Lung microvascular endothelial cell (primary cell): ENCODE data around the gene CASKIN2. TPM values are rescaled to one million over a fixed set of nuclear protein-coding genes. Genes with fewer than 3 reads are reported as not detected.
"Not testable (repeated sequence)": the region's sequence is repeated elsewhere in the genome, so short reads cannot be mapped to it uniquely, and the experiment has no call there.

Experiments used
- DNase-seq, 2 donors: peaks; one replicate each; pipeline versions ENCODE4 v3.0.0 to v3.0.0-alpha.2; 2010; ENCODE audit warnings: low read depth in 2 of 2
- total RNA-seq: library from RNA; depleted of rRNA; stranded (reverse); fragments of >200 nt; gene quantifications from 2 replicates; pipeline ENCODE4 v1.2.1, GENCODE V29; 2014

Gene CASKIN2
- total RNA-seq, 1 donor from 2014 or later: 11.5 TPM

DNA sequence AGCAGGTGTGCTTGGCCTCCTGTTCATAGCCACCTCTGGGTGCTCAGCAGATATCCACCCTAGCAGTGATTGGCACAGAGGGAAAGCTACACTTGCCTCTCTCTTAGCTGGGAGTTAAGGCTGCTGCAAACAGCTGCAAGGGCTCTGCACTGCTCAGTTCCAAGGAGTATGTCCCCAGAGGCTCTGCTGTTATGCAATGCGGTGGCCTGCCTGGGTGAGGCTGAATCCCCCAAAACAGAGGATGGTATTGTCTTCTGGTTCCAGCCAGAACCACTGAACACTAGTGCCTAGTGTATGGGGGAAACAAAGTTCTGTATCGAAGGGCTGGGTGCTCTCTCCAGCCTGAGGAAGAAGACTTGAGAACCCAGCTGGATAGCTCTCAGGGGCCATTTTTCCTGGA, 42.1 kb downstream of the CASKIN2 start:
- DNase-seq: no peak

GRCh38 chr17:75472119-75472518, 43.2 kb downstream of the CASKIN2 start:
- no peak for DNase-seq

GRCh38 chr17:75471207-75471606, 44.1 kb downstream of the CASKIN2 start:
- DNase-seq: no peak

DNA sequence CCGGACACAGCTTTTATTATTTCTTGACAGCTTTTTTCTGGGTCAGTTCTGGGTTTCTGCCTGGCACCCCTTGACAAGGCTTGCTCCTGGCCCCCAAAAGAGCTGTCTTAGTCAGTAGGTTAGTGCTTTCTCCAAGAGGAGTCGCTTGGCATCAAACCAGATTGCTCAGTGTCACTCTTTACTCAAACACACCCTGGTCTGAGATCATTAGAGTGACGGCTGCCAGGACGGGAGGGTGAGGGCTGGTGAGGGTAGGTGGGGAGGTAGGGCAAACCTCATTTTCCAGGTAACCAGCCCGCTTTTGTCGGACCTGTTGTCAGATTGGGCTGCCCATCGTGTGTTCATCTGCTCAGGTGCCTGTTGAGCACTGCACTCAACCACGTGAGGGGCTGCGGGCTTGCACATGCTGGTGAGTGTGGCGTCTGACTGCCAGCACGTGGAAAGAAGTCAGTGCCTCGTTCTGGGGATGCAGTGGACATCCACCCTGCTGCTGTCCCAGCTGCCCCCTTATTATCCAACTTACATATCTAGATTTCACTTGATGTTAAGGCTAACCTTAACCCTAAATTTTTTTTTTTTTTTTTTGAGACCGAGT, 46.5 kb downstream of the CASKIN2 start:
- no peak for DNase-seq

GRCh38 chr17:75468291-75468754, 47.0 kb downstream of the CASKIN2 start:
- no peak for DNase-seq

GRCh38 chr17:75465039-75465438, 50.3 kb downstream of the CASKIN2 start:
- DNase-seq: no peak

- no peak for DNase-seq
Measured at GRCh38 chr17:75463603-75464002, 51.7 kb downstream of the CASKIN2 start.

- no peak for DNase-seq
Measured at GRCh38 chr17:75460295-75460694, 55.0 kb downstream of the CASKIN2 start.

DNA sequence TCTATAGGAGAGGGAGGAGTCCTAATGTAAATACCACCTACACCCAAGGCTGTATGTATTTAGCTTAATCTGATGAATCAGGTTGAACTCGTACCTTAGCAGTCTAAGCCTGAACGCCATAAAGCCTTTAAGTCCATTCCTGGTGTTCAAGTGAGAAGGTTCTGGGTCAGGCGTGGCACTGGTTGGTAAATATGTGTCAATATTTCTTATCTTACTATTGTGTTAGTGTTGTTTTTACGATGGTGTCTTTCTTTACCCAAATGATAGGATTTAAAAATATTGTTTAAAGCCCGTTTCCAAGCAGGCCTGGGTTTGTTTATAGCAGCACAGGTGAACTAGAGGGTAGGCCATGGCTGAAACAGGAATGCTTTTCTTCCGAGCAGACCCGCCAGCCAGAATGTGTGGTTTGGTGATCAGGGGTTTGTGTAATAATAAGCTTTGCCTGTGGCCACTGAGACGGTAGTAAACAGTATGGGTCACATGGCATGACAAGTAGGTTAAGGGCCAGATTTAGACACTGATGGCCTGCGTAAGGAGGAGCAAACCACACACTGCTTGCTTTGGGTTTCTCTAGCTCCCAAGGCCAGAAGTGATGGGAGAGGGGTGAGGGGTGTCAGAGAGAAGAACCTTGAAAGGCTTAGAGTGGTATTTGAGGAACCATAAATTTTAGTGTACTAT, 55.6 kb downstream of the CASKIN2 start:
- DNase-seq: no peak

DNA sequence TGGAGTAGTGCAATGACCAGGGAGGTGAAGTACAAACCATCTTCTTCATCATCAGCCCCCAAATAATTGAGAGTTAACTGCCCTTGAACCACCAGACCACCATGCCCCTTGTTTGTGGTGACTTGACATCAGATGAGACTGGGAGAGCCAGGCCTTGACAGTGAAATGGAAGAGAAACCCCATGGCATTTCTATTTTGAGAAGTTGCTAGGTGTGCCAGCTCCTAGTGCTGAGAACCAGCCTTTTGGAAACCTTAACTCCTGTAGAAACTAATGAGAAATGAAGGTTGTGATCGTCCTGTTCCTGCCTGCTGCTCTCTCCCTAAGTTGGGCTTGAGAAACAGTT, 56.1 kb downstream of the CASKIN2 start:
- DNase-seq: no peak

DNA sequence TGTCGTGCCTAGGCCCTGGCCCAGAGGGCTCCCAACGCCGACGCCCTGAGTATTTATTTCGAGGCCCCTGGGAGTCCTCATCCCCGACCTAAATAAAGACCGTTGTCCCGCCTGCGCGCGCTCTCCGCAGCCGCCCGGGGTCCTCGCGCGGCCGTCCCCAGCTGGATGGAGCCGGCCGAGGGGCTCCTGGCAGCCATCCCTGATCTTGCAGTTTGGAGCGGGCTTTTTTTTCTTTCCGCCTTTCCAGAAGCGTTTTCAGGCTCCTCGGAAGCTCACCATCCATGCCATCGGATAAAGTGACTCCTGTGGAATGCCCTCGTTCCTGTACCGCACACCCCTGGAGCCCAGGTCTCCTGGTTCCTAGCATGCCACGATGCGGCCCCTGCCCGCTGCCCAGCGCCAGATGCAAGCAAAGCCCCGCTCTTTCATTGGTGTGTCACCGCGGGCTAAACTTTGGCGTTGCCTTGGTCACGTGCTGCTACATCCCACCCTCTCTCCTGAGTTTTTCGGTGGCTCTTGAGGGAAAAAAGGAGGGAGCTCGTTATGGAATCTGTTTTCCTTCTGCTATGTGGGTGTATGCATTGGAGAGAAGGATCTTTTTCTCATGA, 58.2 kb downstream of the CASKIN2 start:
- peak; percentile 29 to 63 for DNase-seq

- DNase-seq: peak; percentile 98 to 99
Measured at GRCh38 chr17:75456417-75457046, 58.8 kb downstream of the CASKIN2 start, which contains the start of gene TMEM94. TMEM94 (plus strand) TSS chr17:75456635; CDS start chr17:75471906, 15,271 bp downstream.

- no peak for DNase-seq
Measured at GRCh38 chr17:75456039-75456416, 59.3 kb downstream of the CASKIN2 start.

- not testable (repeated sequence) for DNase-seq
Measured at GRCh38 chr17:75454672-75455071, 60.7 kb downstream of the CASKIN2 start.

- no peak for DNase-seq
Measured at GRCh38 chr17:75454193-75454592, 61.1 kb downstream of the CASKIN2 start.

- no peak for DNase-seq
Measured at GRCh38 chr17:75450270-75450669, 65.1 kb downstream of the CASKIN2 start.

Other genes with a start within 250 kb of the CASKIN2 start
- 7.4 and 7.5 TPM in 2 replicates for gene MIF4GD, start 244.3 kb downstream of the CASKIN2 start, total RNA-seq
- 3.9 and 6.5 TPM in 2 replicates for gene SLC25A19, start 226.1 kb downstream of the CASKIN2 start, total RNA-seq
- 55.6 and 77.4 TPM in 2 replicates for gene GRB2, start 109.9 kb downstream of the CASKIN2 start, total RNA-seq
- 20.0 and 20.6 TPM in 2 replicates for gene TMEM94, start 58.9 kb downstream of the CASKIN2 start, total RNA-seq
- 7.4 and 8.9 TPM in 2 replicates for gene TSEN54, start 991 bp upstream of the CASKIN2 start, total RNA-seq
- gene LLGL2, start 10.2 kb upstream of the CASKIN2 start, total RNA-seq: 8.3 and 14.7 TPM in 2 replicates
- 3.3 and 20.2 TPM in 2 replicates for gene MYO15B, start 72.3 kb upstream of the CASKIN2 start, total RNA-seq
- not detected in 2 replicates for gene SMIM5, start 117.9 kb upstream of the CASKIN2 start, total RNA-seq
- gene RECQL5, start 151.6 kb upstream of the CASKIN2 start, total RNA-seq: 9.6 and 15.7 TPM in 2 replicates
- gene SAP30BP, start 151.8 kb upstream of the CASKIN2 start, total RNA-seq: 36.8 and 43.7 TPM in 2 replicates
- gene ITGB4, start 205.9 kb upstream of the CASKIN2 start, total RNA-seq: 17.7 and 29.0 TPM in 2 replicates
- gene GALK1, start 249.7 kb upstream of the CASKIN2 start, total RNA-seq: 101 TPM in 2 replicates